Retinal pigment epithelial cell (primary cell): Measurements from ENCODE around the gene MAP6.

Source experiments
- DNase-seq: peaks from one replicate; pipeline ENCODE4 v3.0.0-alpha.2; 2010; ENCODE audit warnings: low read depth
- H3K4me3 ChIP-seq: 2 replicates; pipeline ENCODE4 v1.5.1; 2011; ENCODE audit warnings: mild to moderate bottlenecking, low read length, control low read depth, moderate library complexity
- CTCF ChIP-seq: conservative IDR thresholded peaks from 2 replicates; pipeline ENCODE4 v1.5.1; 2011; ENCODE audit warnings: low read depth, low read length, control low read depth, inconsistent platforms

The MAP6 gene

GRCh38 chr11:75579841-75580240, 89.0 kb downstream of the MAP6 start:
- no peak for DNase-seq
- H3K4me3 ChIP-seq: no peak overlapping the region
- no peak for TF ChIP-seq CTCF

GRCh38 chr11:75578977-75579376, 89.9 kb downstream of the MAP6 start:
- no peak for TF ChIP-seq CTCF
- DNase-seq: peak; percentile 63
- H3K4me3 ChIP-seq: no peak overlapping the region

- peak; percentile 65 for TF ChIP-seq CTCF
Observed at GRCh38 chr11:75577207-75577606, 91.6 kb downstream of the MAP6 start.

GRCh38 chr11:75576499-75576918, 92.3 kb downstream of the MAP6 start:
- no peak for DNase-seq
- no peak for TF ChIP-seq CTCF
- H3K4me3 ChIP-seq: no peak overlapping the region

More at GRCh38 chr11:75577207-75577606, 91.6 kb downstream of the MAP6 start:
- H3K4me3 ChIP-seq: no peak overlapping the region
- DNase-seq: no peak

- H3K4me3 ChIP-seq: no peak overlapping the region
- DNase-seq: no peak
- TF ChIP-seq CTCF: no peak
Observed at GRCh38 chr11:75576017-75576416, 92.8 kb downstream of the MAP6 start.

GRCh38 chr11:75574698-75575602, 93.9 kb downstream of the MAP6 start:
- TF ChIP-seq CTCF: peak; percentile 34
- no peak for DNase-seq
- no peak overlapping the region for H3K4me3 ChIP-seq

GRCh38 chr11:75572744-75573143, 96.1 kb downstream of the MAP6 start:
- no peak for DNase-seq
- no peak overlapping the region for H3K4me3 ChIP-seq
- TF ChIP-seq CTCF: no peak
